A549 (cell line): Measurements from ENCODE around the gene ADGRG1. TPM values are rescaled to one million over a fixed set of nuclear protein-coding genes. Genes with fewer than 3 reads are reported as not detected.

Experiments used
- ATAC-seq, 2 experiments: fragments of 200-7000 bp in 1 of 2; fragments of >200 bp in 1 of 2; cut with Nextera tagmentation in 1 of 2; cut with Tn5 transposase in 1 of 2; 3 replicates each; pipeline versions ENCODE4 v1.8.0 to v1.9.1; 2018 to 2020; ENCODE audit warnings: mild to moderate bottlenecking in 1 of 2, moderate library complexity in 1 of 2
- CTCF ChIA-PET: fragments of 300-600 bp; sonication (Branson Sonifier 250); formaldehyde crosslinking; extraction: SDS; loops from one replicate; lab custom pipeline; 2021; ENCODE audit warnings: antibody characterized with exemption, inconsistent platforms; lab: Yijun Ruan, JAX
- POLR2A ChIA-PET: fragments of 350-600 bp; formaldehyde crosslinking; extraction: SDS; loops from one replicate; lab custom pipeline; 2021; ENCODE audit warnings: antibody characterized with exemption, inconsistent platforms; lab: Yijun Ruan, JAX
- DNase-seq, 2 experiments: peaks; one replicate each; pipeline versions ENCODE4 v3.0.0 to v3.0.0-alpha.2; 2011 to 2016; ENCODE audit warnings: low read depth in 1 of 2, low spot score in 1 of 2
- FAIRE-seq: peaks from 2 replicates; lab custom pipeline; 2011; peaks lifted over from hg19 to GRCh38; lab: Jason Lieb, UNC
- H3K27ac ChIP-seq, 2 experiments: fragments of >200 bp; sonication (Bioruptor Twin); formaldehyde crosslinking; 3 replicates each; pipeline ENCODE4 v1.5.1; 2016 to 2017
- H3K4me1 ChIP-seq: fragments of >200 bp; sonication (Bioruptor Twin); formaldehyde crosslinking; 3 replicates; pipeline ENCODE4 v1.6.1; 2016
- H3K4me2 ChIP-seq: fragments of >200 bp; sonication (Bioruptor Twin); formaldehyde crosslinking; 3 replicates; pipeline ENCODE4 v1.6.1; 2016
- H3K4me3 ChIP-seq: fragments of >200 bp; sonication (Bioruptor Twin); formaldehyde crosslinking; 3 replicates; pipeline ENCODE4 v1.5.1; 2016
- H3K9me3 ChIP-seq: fragments of >200 bp; sonication (Bioruptor Twin); formaldehyde crosslinking; 3 replicates; pipeline ENCODE4 v1.6.1; 2016
- CBX2 ChIP-seq: fragments of 200-600 bp; sonication (generic); IDR thresholded peaks from 2 replicates; pipeline ENCODE4 v1.6.1; 2016; ENCODE audit warnings: low read depth, mild to moderate bottlenecking, borderline replicate concordance
- CEBPB ChIP-seq, 2 experiments: fragments of >200 bp in 1 of 2; sonication (Bioruptor Twin) in 1 of 2; formaldehyde crosslinking in 1 of 2; IDR thresholded peaks; 2 replicates each; pipeline ENCODE4 v1.6.1; 2012 to 2016
- CHD2 ChIP-seq: fragments of 150-350 bp; IDR thresholded peaks from 2 replicates; pipeline ENCODE4 v1.6.1; 2014; ENCODE audit warnings: low read length; ENCODE audit not compliant: partially characterized antibody
- CHD4 ChIP-seq: fragments of 200-600 bp; sonication (generic); IDR thresholded peaks from 2 replicates; pipeline ENCODE4 v1.6.1; 2016; ENCODE audit warnings: antibody characterized with exemption, mild to moderate bottlenecking, borderline replicate concordance
- EHF ChIP-seq: fragments of 250-450 bp; sonication (Bioruptor Pico); IDR thresholded peaks from 2 replicates; pipeline ENCODE4 v1.5.0; 2020; ENCODE audit warnings: mild to moderate bottlenecking
- ESRRA ChIP-seq: fragments of 150-350 bp; IDR thresholded peaks from 2 replicates; pipeline ENCODE4 v1.6.1; 2014; ENCODE audit warnings: mild to moderate bottlenecking, low read length, borderline replicate concordance
- FOSL2 ChIP-seq, 2 experiments: fragments of 450-650 bp in 1 of 2; fragments of >200 bp in 1 of 2; sonication (Bioruptor Twin) in 1 of 2; formaldehyde crosslinking; IDR thresholded peaks; 2 replicates each; pipeline versions ENCODE4 v1.5.0 to v1.6.1; 2016 to 2020; ENCODE audit warnings: mild to moderate bottlenecking in 1 of 2, moderate library complexity in 1 of 2
- FOXS1 ChIP-seq: fragments of 250-450 bp; sonication (Bioruptor Pico); IDR thresholded peaks from 2 replicates; pipeline ENCODE4 v1.5.0; 2020; ENCODE audit warnings: mild to moderate bottlenecking, moderate library complexity
- HDAC2 ChIP-seq: fragments of 200-600 bp; sonication (generic); IDR thresholded peaks from 2 replicates; pipeline ENCODE4 v1.6.1; 2016
- JUNB ChIP-seq: fragments of >200 bp; sonication (Bioruptor Twin); formaldehyde crosslinking; IDR thresholded peaks from 2 replicates; pipeline ENCODE4 v1.6.1; 2016
- KDM1A ChIP-seq: fragments of 200-600 bp; sonication (generic); IDR thresholded peaks from 2 replicates; pipeline ENCODE4 v1.6.1; 2016; ENCODE audit warnings: low read depth, mild to moderate bottlenecking
- MAFK ChIP-seq: fragments of 450-650 bp; IDR thresholded peaks from 2 replicates; pipeline ENCODE4 v1.6.1; 2014; ENCODE audit not compliant: partially characterized antibody
- NR3C1 ChIP-seq: fragments of >200 bp; sonication (Bioruptor Twin); formaldehyde crosslinking; IDR thresholded peaks from 3 replicates; pipeline ENCODE4 v1.6.1; 2017
- PHF8 ChIP-seq: fragments of 200-600 bp; sonication (generic); IDR thresholded peaks from 2 replicates; pipeline ENCODE4 v1.6.1; 2016; ENCODE audit warnings: low read depth, mild to moderate bottlenecking, antibody characterized with exemption, moderate library complexity, borderline replicate concordance
- SMC3 ChIP-seq: fragments of >200 bp; sonication (Bioruptor Twin); formaldehyde crosslinking; IDR thresholded peaks from 3 replicates; pipeline ENCODE4 v1.6.1; 2018; ENCODE audit warnings: inconsistent platforms
- ZC3H11A ChIP-seq: fragments of 450-650 bp; IDR thresholded peaks from 2 replicates; pipeline ENCODE4 v1.6.1; 2014; ENCODE audit warnings: antibody characterized with exemption, mild to moderate bottlenecking
- ZFP36 ChIP-seq: fragments of 450-650 bp; IDR thresholded peaks from 2 replicates; pipeline ENCODE4 v1.6.1; 2014; ENCODE audit warnings: borderline replicate concordance; ENCODE audit not compliant: partially characterized antibody
- WGBS: methylation state at CpG from one replicate; pipeline ENCODE4 v1.1.6; 2017; ENCODE audit errors: missing lambda C conversion rate; 5-methylcytosine and 5-hydroxymethylcytosine counted together
- polyA plus RNA-seq, 4 experiments: library from polyadenylated mRNA; depleted of rRNA in 3 of 4; stranded (reverse); fragments of >200 nt; fragmentation: RNase III in 1 of 4; extraction: RNeasy Plus Mini Kit Qiagen cat#74134 plus additional on column Dnase treatment in 1 of 4; gene quantifications; 2 replicates in 3 of 4; 3 replicates in 1 of 4; pipeline ENCODE4 v1.2.3, GENCODE V29; 2011 to 2017
- TF ChIP-seq, protein P1 (sequence below): fragments of 250-450 bp; sonication (Bioruptor Pico); IDR thresholded peaks from 2 replicates; pipeline ENCODE4 v1.5.0; 2020; ENCODE audit warnings: low read depth, mild to moderate bottlenecking, moderate library complexity
- TF ChIP-seq, protein P2 (sequence below): fragments of >200 bp; sonication (Bioruptor Twin); formaldehyde crosslinking; IDR thresholded peaks from 3 replicates; pipeline ENCODE4 v1.6.1; 2016
- TF ChIP-seq, protein P3 (sequence below): fragments of >200 bp; sonication (Bioruptor Twin); formaldehyde crosslinking; IDR thresholded peaks from 3 replicates; pipeline ENCODE4 v1.5.1; 2016
- TF ChIP-seq, protein P4 (sequence below): fragments of 250-450 bp; sonication (Bioruptor Pico); IDR thresholded peaks from 2 replicates; pipeline ENCODE4 v1.5.0; 2021; ENCODE audit warnings: mild to moderate bottlenecking, moderate library complexity, borderline replicate concordance

ADGRG1 gene
- polyA plus RNA-seq, 2 of the 4 experiments (the other 2 are of a cell fraction), result 28.3 to 142 TPM

DNA sequence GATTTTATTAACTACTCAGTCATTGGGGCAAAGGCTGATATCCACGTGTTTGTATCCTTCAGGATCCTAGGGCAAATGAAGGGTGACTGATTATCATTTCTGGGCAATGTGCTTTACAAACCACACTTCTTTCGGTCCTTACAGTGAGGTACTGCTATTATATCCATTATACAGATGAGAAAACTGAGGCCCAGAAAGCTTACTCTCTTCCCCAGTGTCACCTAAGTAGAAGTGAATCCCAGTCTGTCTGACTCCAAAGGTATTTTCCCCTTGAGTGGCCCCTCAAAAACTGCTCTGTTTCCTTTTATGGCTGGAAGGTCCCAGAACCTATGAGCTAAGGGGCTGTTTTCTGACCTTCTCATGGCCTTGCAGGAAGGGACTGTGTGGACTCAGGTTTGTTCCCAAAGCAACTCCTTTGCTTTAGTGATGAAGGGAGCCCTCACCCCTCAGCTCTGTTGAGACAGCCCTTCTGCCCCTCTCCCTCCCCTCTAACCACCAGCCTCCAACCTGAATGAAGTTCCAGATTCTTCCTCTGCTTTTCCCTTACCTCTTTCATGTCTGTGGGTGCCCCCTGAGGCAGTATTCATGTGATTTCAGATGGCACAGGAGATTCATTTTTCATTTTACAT is 27.4 kb upstream of the ADGRG1 start:
- POLR2A ChIA-PET, result no interaction called here
- 79% methylated on average over 2 of the region's 2 CpGs for WGBS
- H3K4me2 ChIP-seq, result no peak overlapping the region; the same call in 2 of the 3 replicates

DNA sequence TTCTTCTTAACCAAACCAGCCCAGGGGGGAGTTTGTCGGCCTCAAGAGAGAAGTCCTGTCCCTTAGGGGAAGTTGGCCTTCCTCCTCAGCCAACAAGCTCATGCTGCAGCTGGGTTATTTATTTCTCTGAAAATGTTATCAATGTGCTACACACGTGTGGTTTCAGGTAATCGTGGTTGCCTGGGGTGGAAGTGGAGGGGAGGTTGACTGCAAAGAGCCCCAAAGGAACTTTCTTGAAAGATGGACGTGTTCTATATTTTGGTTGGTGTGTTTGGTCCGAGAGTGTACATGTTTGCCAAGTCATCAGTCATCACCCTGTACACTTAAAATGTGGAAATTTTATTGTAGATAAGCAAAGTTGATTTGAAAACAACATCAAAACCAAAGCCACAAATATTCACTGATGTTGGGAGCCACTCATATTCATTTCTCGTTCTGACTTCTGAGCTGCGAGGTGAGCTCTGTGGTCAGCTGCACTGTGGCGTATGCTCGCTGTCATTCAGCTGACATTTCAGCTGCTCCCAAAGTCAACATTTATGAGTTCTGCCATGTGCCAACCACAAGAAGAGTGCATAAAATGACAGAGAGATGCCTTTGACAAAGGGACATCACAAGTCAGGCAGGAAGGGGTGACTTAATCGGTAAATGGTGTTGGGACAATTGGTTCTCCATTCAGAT is 26.5 kb upstream of the ADGRG1 start:
- WGBS, result 81% methylated on average over 10 of the region's 10 CpGs
- peaks cover 37% of the 10 kb centered on the region for H3K4me1 ChIP-seq
- ATAC-seq, result no peak
- DNase-seq, result no peak
- FAIRE-seq, result no peak
- H3K4me2 ChIP-seq, result 0 out of 3 replicates have a peak overlapping the region, but pooled peaks have one; percentile 8
- H3K4me3 ChIP-seq, result no peak overlapping the region
- ChIA-PET POLR2A (no interaction called here), CTCF (interaction anchor here (1.4 to 35.2 kb wide), 10 partner anchors 11 to 135 kb away, joined by 3 to 785 read pairs (median 56); partner anchors contain the start of genes ADGRG1 and KATNB1)
- no peaks in the 10 kb centered on the region for H3K9me3 ChIP-seq
- TF ChIP-seq, protein P1, sequence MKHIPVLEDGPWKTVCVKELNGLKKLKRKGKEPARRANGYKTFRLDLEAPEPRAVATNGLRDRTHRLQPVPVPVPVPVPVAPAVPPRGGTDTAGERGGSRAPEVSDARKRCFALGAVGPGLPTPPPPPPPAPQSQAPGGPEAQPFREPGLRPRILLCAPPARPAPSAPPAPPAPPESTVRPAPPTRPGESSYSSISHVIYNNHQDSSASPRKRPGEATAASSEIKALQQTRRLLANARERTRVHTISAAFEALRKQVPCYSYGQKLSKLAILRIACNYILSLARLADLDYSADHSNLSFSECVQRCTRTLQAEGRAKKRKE (CRISPR knock-in tag), result no peak
- no peak for TF ChIP-seq ESRRA
- TF ChIP-seq CHD2, result no peak
- no peak for TF ChIP-seq NR3C1
- no peak for TF ChIP-seq ZC3H11A
- TF ChIP-seq ZFP36, result no peak
- TF ChIP-seq, protein P2, sequence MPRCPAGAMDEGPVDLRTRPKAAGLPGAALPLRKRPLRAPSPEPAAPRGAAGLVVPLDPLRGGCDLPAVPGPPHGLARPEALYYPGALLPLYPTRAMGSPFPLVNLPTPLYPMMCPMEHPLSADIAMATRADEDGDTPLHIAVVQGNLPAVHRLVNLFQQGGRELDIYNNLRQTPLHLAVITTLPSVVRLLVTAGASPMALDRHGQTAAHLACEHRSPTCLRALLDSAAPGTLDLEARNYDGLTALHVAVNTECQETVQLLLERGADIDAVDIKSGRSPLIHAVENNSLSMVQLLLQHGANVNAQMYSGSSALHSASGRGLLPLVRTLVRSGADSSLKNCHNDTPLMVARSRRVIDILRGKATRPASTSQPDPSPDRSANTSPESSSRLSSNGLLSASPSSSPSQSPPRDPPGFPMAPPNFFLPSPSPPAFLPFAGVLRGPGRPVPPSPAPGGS, result no peak
- TF ChIP-seq FOXS1, result no peak
- no peak for TF ChIP-seq MAFK
- no peak for TF ChIP-seq CEBPB (IDR thresholded peaks at IDR 0.05)
- no peak for TF ChIP-seq HDAC2
- no peak for TF ChIP-seq PHF8
- TF ChIP-seq SMC3, result no peak
- TF ChIP-seq, protein P3, sequence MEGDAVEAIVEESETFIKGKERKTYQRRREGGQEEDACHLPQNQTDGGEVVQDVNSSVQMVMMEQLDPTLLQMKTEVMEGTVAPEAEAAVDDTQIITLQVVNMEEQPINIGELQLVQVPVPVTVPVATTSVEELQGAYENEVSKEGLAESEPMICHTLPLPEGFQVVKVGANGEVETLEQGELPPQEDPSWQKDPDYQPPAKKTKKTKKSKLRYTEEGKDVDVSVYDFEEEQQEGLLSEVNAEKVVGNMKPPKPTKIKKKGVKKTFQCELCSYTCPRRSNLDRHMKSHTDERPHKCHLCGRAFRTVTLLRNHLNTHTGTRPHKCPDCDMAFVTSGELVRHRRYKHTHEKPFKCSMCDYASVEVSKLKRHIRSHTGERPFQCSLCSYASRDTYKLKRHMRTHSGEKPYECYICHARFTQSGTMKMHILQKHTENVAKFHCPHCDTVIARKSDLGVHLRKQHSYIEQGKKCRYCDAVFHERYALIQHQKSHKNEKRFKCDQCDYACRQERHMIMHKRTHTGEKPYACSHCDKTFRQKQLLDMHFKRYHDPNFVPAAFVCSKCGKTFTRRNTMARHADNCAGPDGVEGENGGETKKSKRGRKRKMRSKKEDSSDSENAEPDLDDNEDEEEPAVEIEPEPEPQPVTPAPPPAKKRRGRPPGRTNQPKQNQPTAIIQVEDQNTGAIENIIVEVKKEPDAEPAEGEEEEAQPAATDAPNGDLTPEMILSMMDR, result no peak
- no peak for TF ChIP-seq JUNB
- TF ChIP-seq EHF (CRISPR knock-in tag), result no peak
- no peak for TF ChIP-seq FOSL2 (IDR thresholded peaks at IDR 0.05)
- TF ChIP-seq FOSL2 (CRISPR knock-in tag; IDR thresholded peaks at IDR 0.05), result no peak
- TF ChIP-seq CHD4, result no peak
- TF ChIP-seq, protein P4, sequence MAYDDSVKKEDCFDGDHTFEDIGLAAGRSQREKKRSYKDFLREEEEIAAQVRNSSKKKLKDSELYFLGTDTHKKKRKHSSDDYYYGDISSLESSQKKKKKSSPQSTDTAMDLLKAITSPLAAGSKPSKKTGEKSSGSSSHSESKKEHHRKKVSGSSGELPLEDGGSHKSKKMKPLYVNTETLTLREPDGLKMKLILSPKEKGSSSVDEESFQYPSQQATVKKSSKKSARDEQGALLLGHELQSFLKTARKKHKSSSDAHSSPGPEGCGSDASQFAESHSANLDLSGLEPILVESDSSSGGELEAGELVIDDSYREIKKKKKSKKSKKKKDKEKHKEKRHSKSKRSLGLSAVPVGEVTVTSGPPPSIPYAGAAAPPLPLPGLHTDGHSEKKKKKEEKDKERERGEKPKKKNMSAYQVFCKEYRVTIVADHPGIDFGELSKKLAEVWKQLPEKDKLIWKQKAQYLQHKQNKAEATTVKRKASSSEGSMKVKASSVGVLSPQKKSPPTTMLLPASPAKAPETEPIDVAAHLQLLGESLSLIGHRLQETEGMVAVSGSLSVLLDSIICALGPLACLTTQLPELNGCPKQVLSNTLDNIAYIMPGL (CRISPR knock-in tag), result no peak
- peak overlapping the region; percentile 34 to 79; a peak in 4 of 6 replicates for H3K27ac ChIP-seq

More for the DNA sequence above, 27.4 kb upstream of the ADGRG1 start:
- no peak for ATAC-seq
- TF ChIP-seq KDM1A (0 out of 2 replicates have a peak, but pooled peaks have one; percentile 40), JUNB (no peak), CBX2 (no peak)
- Histone ChIP-seq H3K4me3 (no peak overlapping the region), H3K9me3 (no peaks in the 10 kb centered on the region), H3K27ac (peak overlapping the region; percentile 65 to 79), H3K4me1 (peaks cover 28% of the 10 kb centered on the region)
- DNase-seq, result no peak
- no peak for FAIRE-seq
- CTCF ChIA-PET, result interaction anchor here (0.6 to 35.2 kb wide), 26 partner anchors 10 to 1139 kb away, joined by 3 to 785 read pairs (median 5); partner anchors contain the start of genes ADGRG1 and KATNB1
